HG02798 (cell line): Measurements from ENCODE around the gene PPP2R1B.

Experiments used
- ATAC-seq: cut with Tn5 transposase; IDR thresholded peaks from one replicate; pipeline ENCODE4 v1.9.1; 2021; ENCODE audit warnings: mild to moderate bottlenecking; ENCODE audit not compliant: unreplicated experiment, poor library complexity

PPP2R1B gene

DNA sequence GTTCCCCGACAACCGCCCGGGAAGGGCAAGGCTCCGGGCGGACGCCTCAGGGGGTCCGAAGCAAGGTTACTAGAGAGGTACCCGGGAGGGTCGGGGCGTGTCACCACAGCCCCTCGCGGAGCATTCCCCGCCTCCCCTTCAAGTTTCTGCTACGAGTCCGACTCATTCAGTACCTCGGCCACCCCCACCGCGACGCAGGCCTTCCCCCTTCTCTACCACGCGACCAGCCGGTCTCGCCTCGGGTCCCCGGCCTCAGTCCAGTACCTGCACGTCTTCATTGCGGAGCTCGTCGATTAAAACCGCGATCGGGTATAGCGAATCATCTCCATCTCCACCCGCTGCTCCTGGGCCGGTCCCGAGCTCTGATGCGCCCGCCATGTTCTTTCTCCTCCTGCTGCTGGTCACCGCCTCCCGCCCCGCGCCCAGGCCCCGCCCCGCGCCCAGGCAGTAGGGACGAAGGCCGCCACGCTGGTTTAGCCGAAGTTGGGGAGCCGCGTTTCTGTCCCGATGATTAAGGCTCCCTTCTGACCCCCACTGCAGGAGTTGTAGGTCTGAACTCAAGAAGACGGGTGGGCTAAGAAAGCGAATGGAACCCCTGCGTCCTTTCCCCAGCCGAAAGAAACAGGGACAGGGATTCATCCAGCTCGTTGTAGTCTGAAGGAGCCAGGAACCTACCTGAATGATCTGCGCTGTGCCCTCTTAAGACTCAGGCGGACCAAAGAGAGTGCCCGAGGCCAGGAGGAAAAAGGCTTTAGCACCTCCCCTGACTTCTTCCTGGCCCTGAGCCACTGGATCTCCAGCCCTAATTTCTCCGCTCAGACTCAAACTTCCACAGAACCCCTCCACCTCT, at the start of gene PPP2R1B:
PPP2R1B (minus strand) TSS at position 406 of the 850 bp plus-strand sequence; CDS start at position 378, 28 bp downstream.
- ATAC-seq = peak; percentile 89

DNA sequence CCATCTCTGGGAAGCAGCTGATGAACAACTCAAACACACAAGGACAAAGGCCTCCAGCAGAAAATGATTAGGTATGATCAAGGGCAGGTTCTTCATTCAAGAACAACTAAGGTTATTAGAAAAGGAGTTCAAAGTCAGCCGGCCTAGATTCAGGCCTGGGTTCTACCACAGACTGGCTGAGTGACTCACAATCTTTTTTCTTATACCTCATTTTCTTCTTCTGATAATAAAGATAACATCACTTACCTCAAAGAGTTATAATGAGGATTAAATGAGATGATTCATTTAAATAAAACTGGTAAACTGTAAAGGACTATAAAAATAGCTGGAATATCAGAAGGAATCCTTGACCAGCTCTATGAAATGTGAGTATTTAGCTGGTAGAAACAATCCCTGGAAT, 49.3 kb upstream of the PPP2R1B start:
- ATAC-seq = no peak

GRCh38 chr11:111814557-111815320, 48.5 kb upstream of the PPP2R1B start:
- no peak for ATAC-seq

DNA sequence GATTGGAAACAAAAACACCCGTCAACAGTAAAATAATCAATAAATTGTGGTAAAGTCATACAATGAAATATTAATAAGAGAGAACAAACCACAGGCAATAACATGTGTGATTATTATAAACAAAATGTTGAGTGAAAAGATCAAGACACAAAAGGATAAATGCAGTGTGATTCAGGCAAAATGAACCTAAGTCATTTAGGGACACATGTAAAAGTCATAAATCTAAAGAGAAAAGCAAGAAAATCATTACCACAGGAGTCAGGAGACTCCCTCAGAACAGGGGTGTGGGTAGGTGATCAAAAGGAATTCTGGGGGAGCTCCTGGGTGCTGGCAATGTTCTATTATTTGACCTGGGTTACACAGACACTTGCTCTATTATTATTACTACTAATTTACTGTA, 47.9 kb upstream of the PPP2R1B start:
- no peak for ATAC-seq

DNA sequence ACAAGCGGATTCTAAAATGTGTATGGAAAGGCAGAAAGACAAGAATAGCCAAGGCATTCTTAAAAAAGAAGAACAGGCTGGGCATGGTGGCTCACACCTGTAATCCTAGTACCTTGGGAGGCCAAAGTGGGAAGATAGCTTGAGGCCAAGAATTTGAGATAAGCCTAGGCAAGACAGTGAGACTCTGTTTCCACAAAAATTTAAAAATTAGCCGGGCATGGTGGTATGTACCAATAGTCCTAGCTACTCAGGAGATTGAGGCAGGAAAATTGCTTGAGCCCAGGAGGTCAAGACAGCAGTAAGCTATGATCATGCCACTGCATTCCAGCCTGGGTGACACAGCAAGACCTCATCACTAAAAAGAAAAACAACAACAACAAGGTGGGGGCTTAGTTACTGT, 46.0 kb upstream of the PPP2R1B start:
- no peak for ATAC-seq

- ATAC-seq = no peak
These were observed 45.3 kb upstream of the PPP2R1B start for GRCh38 chr11:111811445-111811844.

DNA sequence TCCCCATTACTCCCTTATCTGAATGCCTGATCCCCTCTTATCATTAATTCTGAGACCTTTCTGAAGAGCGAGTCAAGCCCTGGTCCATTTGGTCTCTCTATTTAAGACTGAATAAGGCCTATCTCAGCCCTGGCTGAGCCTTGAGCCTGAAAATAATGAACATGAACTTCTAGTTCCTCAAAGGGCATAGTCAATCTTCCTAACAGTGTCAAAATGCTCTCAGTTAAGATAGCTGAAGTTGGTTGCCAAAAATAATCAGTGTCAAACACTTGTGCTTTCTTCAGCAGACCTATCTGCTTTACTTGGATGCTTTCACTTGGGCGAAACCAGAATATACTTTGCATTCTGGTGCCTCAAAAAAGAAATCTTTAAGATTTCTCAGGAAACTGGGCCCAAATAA, 42.6 kb upstream of the PPP2R1B start:
- no peak for ATAC-seq

- no peak for ATAC-seq
These were observed 41.9 kb upstream of the PPP2R1B start for GRCh38 chr11:111808063-111808588.

DNA sequence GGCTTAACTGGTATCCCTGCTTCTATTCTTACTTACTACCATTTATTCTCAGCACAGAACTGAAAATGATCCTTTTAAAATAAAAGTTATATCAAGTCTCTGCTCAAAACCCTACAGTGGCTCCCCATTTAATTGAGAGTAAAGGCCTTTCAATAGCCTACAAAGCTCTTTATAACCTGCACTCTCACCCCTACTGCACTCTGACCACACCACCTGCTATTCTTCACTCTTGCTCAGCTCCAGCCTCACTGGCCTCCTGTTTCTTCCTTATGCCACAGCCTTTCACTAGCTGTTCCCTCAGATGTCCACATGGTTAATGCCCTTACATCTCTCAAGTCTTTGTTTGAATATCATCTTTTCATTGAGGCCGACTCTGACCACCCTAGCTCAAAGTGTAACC, 40.9 kb upstream of the PPP2R1B start:
- no peak for ATAC-seq

- ATAC-seq = no peak
These were observed 34.9 kb upstream of the PPP2R1B start for GRCh38 chr11:111801135-111801534.

DNA sequence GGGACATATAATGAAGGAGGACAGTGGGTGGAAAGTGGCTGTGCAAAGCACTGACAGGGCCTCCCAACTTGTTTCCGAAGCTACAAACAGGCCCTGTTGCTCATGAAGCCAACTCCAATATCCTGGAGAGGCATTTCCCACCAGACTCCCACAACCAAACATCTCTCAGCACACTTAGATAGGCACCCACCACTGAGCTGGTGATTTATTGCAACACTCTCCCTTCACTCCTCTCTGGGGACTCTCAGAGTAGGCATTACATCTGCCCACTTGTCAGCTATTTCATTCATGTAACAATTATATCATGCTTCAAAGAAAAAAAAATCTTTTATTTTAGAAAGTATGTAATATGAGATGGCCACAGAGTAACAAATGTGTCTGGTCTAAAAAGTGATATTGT, 32.1 kb upstream of the PPP2R1B start:
- no peak for ATAC-seq

GRCh38 chr11:111797145-111797581, 31.0 kb upstream of the PPP2R1B start:
- ATAC-seq = peak; percentile 48

- no peak for ATAC-seq
These were observed 30.5 kb upstream of the PPP2R1B start for GRCh38 chr11:111796696-111797095.

GRCh38 chr11:111795334-111795985, 29.3 kb upstream of the PPP2R1B start:
- ATAC-seq = no peak

- ATAC-seq = no peak
These were observed 27.7 kb upstream of the PPP2R1B start for GRCh38 chr11:111793863-111794262.

- ATAC-seq = no peak
These were observed 26.8 kb upstream of the PPP2R1B start for GRCh38 chr11:111792955-111793500.

GRCh38 chr11:111792314-111792713, 26.1 kb upstream of the PPP2R1B start:
- ATAC-seq = no peak

GRCh38 chr11:111788464-111788863, 22.3 kb upstream of the PPP2R1B start:
- ATAC-seq = no peak

GRCh38 chr11:111788051-111788450, 21.9 kb upstream of the PPP2R1B start:
- ATAC-seq = no peak

- no peak for ATAC-seq
These were observed 19.8 kb upstream of the PPP2R1B start for GRCh38 chr11:111785886-111786412.
